Fibroblast of skin of abdomen (primary cell): ENCODE results near the gene CENPC.
"Not testable (repeated sequence)": the region's sequence is repeated elsewhere in the genome, so short reads cannot be mapped to it uniquely, and the experiment has no call there.

Experiments used
- DNase-seq: peaks from one replicate; pipeline ENCODE4 v3.0.0-alpha.2; 2013

The CENPC gene

GRCh38 chr4:67470871-67471270, 74.4 kb downstream of the CENPC start:
- no peak for DNase-seq

- DNase-seq, result no peak
These were observed 76.5 kb downstream of the CENPC start for GRCh38 chr4:67468830-67469229.

- DNase-seq, result no peak
These were observed 78.6 kb downstream of the CENPC start for GRCh38 chr4:67466751-67467150.

GRCh38 chr4:67465763-67466052, 79.6 kb downstream of the CENPC start:
- no peak for DNase-seq

- no peak for DNase-seq
These were observed 80.1 kb downstream of the CENPC start for GRCh38 chr4:67465032-67465762.

- no peak for DNase-seq
These were observed 84.7 kb downstream of the CENPC start for GRCh38 chr4:67460574-67460973.

GRCh38 chr4:67459164-67459563, 86.1 kb downstream of the CENPC start:
- no peak for DNase-seq

GRCh38 chr4:67456577-67457196, 88.6 kb downstream of the CENPC start:
- DNase-seq, result no peak

GRCh38 chr4:67452846-67453205, 92.5 kb downstream of the CENPC start:
- DNase-seq, result not testable (repeated sequence)

GRCh38 chr4:67452100-67452845, 93.0 kb downstream of the CENPC start:
- DNase-seq, result no peak

- DNase-seq, result no peak
These were observed 93.8 kb downstream of the CENPC start for GRCh38 chr4:67451464-67451863.

GRCh38 chr4:67448621-67449020, 96.7 kb downstream of the CENPC start:
- no peak for DNase-seq

GRCh38 chr4:67447873-67448272, 97.4 kb downstream of the CENPC start:
- DNase-seq, result no peak

- no peak for DNase-seq
These were observed 98.5 kb downstream of the CENPC start for GRCh38 chr4:67446811-67447210.

- not testable (repeated sequence) for DNase-seq
These were observed 99.4 kb downstream of the CENPC start for GRCh38 chr4:67445881-67446280.

- no peak for DNase-seq
These were observed 106.3 kb downstream of the CENPC start for GRCh38 chr4:67438975-67439374.

- peak; percentile 65 for DNase-seq
These were observed 107.2 kb downstream of the CENPC start for GRCh38 chr4:67437974-67438713.

GRCh38 chr4:67436742-67437141, 108.6 kb downstream of the CENPC start:
- DNase-seq, result no peak

- DNase-seq, result no peak
These were observed 114.3 kb downstream of the CENPC start for GRCh38 chr4:67430989-67431388.

GRCh38 chr4:67428819-67429218, 116.5 kb downstream of the CENPC start:
- DNase-seq, result no peak
